ENCODE measurements around the gene CBX5.
"Not testable (repeated sequence)": the region's sequence is repeated elsewhere in the genome, so short reads cannot be mapped to it uniquely, and the experiment has no call there.

Gene CBX5

DNA sequence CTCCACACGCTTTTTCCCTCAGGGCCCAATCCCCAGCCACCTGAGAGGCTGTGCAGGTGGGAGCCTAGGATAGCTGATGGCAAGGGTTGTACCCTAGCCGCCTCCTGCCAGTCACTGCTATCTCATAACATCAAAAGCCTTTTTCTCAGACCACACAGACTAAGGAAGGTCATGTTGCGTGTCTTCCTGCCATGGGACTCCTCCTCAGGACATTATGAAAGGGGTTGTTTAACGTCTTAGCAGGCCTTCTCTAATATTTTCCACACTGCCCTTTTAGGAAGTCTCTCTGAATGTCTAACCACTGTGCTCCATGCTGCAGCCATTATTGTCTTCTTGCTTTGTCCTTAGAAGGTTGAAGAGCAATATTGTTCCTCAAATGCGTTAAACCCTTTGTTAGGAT is 83.5 kb downstream of the CBX5 start:
- no peak for DNase-seq

DNA sequence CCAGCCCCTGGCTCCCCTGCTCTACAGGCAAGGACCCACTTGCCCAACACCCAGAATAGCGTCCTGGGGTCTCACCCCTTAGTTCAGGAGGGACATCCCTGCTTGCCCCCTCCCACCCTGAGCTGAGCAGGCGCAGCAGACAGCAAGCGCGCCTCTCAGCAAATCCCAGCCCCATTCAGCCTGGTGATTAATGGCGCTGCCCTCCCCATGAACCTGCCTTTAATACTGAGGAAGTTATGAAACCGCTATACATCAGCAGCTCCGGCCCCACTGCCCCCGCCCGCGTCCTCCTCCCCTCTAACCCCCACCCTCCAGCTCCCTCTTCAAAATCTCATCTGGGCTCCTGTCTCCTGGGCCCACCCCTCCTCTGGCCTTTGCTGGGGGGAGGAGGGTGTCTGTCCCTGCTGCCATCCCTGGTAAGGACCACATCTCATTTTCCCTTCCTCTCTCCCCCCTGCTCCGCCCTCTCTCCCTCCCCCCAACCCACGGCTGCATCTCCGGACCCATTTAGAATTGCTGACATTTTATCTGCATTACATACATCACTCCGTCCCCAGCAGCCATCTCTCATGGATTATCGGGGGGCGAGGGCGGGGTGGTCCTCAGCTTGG is 84.1 kb downstream of the CBX5 start:
- DNase-seq: no peak

DNA sequence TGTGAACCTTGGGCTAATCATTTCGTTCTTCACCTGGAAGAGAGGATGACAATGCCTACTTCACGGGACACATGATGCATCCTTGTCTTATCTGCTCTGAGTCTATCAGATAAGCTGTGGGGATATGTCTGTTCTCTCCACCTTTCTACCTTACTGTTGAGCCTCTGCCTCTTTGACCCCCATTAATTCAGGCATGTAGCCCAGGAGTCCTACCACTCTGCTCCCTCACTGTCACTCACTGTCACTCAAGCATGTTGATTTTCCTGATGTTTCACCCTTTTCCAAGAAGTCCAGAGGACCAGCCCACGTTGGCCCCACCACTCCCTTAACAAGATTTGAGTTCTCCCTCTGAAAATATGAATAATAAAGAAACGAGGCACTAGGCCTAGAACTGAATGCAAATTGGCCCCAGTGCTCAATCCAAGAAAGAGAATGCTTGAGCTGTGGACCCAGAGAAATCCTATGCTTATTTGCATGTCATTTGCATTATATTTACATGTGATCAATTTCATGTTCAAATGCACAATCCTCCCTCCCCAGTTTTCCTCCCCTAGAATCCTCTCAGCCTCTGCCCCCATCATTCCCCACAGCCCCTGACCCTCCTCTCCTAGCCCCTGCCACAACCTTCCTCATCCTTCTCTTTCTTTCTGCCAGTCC is 84.7 kb downstream of the CBX5 start:
- DNase-seq: no peak

DNA sequence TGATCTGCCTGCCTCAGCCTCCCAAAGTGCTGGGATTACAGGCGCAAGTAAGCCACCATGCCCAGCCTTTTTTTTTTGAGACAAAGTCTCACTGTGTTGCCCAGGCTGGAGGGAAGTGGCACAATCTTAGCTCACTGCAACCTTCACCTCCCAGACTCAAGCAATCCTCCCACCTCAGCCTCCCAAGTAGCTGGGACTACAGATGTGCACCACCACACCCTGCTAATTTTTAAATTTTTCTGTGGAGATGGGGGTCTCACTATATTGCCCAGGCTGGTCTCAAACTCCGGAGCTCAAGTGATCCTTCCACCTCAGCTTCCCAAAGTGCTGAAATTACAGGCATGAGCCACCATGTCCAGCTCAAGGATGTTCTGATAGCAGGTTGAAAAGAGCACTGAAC is 85.3 kb downstream of the CBX5 start:
- DNase-seq: not testable (repeated sequence)

DNA sequence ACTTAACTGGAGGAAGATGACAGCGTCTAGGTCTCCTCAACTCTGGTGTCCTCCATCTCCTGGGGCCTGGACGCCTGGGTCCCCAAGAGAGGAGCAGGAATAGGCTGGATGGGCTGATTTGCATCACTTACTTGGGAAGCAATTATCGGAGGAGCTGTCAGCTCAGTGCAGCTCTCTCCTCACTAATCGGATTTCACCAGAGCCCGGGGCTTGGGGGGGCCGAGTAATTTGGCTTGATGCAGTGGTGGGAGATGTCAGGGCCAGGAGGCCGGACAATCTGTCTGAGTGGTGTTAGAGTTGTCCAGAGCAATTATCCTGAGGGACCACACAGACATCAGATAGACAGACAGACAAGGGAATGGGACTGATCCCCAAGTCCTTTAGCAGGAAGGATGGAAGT is 86.5 kb downstream of the CBX5 start:
- no peak for DNase-seq

DNA sequence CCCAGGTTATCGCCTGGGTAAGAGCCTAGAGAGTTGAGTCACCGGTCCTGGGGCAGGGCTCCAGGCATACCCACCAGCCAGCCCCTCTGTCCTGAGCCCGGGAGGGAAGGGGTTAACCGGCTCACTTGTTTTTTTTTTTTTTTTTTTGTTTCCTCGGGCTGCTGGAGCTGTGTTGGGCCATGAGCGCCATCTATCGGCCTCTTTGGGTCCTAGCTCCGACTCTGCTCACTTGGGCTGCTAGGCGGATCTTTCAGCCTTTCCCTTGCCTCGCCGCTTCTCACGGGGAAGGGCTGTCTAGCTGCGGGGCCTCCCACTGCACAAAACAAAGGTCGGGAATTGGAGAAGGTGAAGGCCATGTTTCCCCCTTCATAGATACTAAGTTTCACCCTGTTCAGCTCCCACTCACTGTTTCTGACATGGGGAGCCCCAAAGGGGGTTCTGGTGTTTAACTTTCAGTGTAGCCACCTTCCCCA is 88.3 kb downstream of the CBX5 start:
- DNase-seq: peak; percentile 74 to 86

DNA sequence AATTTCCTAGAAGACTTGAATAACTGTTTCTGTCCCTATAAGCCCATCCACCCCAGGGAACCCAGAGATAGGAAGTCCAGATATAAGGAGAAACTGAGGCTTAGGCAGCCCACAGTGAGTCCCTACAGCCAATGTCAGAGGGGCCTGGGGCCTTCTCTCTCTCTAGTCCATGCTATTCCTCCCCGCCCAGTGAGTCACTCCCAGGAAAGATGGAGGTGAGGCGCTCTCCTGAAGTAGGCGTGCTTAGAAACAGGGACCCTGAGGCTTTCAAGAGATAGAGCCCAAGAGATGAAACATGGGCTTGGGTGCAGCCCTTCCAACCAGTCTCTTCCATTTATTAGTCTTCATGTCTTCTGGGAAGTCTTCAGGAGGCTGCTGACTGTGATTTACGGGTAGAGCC is 88.8 kb downstream of the CBX5 start:
- no peak for DNase-seq

DNA sequence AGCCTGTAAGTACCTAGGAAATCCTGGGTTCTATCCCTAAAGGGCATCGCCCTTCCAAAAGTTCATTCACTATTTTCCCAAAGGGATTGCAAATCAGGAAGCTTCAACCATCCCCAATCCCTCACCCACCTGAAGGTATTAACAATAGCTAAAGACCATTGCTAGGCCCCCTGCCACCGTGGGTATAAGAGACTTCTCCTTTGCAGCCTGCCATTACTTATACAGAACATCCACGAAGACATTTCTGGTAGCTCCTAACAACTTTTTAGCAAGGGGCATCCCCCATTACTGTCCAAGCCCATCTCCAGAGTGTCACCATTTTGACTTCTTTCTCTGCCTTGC is 90.8 kb downstream of the CBX5 start:
- no peak for DNase-seq

DNA sequence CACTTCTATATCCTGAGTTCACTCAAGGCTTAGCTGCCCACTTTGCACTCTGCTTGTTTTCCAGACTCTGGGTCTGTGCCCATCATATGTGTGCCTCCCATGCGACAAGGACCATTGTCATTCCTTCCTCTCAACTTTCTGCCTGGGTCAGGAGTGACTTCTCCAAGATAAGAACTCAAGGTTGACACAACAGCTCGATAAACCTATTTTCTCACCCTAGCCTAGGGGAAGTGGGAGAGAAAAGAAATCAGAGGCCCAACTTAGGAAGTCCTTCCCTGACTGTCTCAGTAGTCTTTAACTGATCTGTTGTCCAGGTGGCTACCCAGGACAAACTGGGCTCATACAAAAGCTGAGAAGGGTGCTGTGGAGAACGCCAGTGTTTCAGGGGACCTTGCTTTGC is 92.8 kb downstream of the CBX5 start:
- DNase-seq: no peak

DNA sequence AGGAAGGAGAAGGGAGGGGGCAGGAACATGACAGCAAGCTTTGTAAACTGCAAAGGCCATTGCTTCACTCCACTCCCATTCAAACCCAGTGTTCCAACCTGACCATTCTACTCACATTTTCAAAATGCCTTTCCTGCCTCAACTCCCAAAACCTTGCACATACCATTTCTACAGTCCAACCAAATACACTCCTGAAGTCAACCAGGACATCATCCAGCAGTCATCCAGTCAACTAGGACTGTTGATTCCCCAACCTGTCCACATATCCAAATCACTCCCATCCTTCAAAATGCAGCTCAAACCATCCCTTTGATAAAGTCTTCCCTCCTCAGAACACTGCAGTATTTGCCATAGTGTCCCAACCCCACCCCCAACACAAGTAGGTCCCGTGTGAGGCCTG is 94.0 kb downstream of the CBX5 start:
- DNase-seq: no peak

DNA sequence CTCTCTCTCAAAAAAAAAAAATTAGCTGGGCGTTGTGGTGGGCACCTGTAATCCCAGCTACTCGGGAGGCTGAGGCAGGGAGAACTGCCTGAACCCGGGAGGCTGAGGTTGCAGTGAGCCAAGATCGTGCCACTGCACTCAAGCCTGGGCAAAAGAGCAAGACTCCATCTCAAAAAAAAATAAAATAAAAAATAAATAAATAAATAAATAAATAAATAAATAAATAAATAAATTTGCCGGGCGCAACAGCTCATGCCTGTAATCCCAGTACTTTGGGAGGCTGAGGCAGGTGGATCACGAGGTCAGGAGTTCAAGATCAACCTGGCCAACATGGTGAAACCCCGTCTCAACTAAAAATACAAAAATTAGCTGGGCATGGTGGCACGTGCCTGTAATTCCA is 94.6 kb downstream of the CBX5 start:
- not testable (repeated sequence) for DNase-seq

DNA sequence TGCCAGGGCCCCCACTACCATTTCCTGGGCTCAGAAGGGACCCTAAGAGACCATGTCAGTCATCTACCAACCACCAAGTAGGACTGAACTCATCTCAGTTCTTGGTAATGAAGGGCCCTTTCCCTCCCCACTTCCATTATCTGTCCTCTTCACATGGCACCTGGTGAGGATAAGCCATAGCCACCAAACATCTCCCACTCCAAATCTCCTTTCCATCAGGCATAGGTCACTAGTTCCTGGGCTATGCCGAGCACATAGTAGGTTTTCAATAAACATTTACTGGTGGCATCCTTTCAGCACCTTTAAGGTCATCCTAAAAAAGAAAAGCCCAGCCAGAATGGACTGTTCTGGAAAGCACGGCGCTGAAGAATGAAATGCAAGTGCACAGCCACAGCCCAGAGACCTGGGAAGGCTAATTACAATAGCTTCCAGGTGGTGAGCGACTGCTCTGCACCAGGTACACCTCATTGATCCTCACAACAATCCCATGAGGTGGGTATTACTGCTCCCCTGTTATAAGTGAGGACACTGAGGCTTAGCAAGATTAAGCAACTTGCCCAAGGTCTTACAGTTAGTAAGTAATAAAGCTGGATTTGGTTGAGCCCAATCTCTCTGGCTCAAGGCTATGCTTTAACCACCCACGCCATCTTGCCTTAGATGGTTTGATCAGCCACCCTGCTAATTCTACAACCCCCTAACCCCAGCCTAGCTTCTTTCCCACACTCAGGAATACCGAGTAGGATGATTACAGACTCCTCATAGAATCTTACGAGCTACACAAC is 95.7 kb downstream of the CBX5 start:
- no peak for DNase-seq

DNA sequence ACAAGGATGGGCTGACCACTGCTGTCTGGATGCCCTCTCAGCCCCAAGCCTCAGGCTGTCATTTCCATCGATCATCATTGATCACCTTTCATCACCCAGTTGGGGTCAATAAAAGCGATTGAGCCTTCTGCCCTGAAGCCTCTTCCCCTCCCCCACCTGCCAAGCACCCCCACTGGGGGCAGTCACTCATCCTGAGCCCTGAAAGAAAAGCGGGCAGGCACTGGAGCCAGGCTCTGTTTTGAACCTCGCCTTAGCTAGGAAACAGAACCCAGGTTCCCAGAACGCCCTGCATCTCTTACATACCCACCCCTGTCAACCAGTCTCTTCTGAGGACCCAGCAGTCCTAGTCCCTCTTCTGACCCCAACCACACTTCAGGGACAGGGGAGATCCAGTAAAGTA is 96.9 kb downstream of the CBX5 start:
- no peak for DNase-seq

DNA sequence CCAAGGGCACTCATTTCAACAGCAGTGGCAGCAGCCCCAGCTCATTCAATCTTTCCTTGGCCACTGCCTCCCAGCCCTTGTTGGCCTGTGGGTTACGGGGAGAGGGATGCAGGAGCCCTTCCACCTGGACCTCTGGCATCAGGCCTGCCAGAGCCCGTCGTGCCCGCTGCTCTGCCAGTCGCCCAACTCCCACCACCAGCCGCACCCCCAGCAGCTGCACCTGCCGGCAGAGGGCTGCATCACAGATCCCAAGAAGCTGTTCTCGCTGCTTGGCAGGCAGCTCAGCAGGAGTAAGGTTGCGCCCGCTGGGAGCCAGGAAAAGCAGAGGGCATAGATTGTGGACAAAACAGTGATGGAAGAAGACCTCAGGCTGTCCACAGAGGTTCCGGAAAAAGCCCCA is 97.8 kb downstream of the CBX5 start:
- no peak for DNase-seq
